Umbilical cord (tissue), 2 donors: ENCODE data around the gene CTNNA1. TPM values are rescaled to one million over a fixed set of nuclear protein-coding genes. Genes with fewer than 3 reads are reported as not detected.

Experiments used
- DNase-seq: peaks from one replicate; pipeline ENCODE4 v3.0.0-alpha.2; 2015; ENCODE audit warnings: low spot score
- total RNA-seq: library from RNA; depleted of rRNA; stranded (reverse); fragments of >200 nt; gene quantifications from one replicate; pipeline ENCODE4 v1.2.3, GENCODE V29; 2014; ENCODE audit warnings: low replicate concordance; ENCODE audit not compliant: insufficient read depth

The CTNNA1 gene
- total RNA-seq, 1 donor from 2014 or later = 293 TPM

GRCh38 chr5:138930371-138931097 lies 177.3 kb downstream of the CTNNA1 start:
- no peak for DNase-seq

GRCh38 chr5:138932171-138932810 lies 179.1 kb downstream of the CTNNA1 start:
- no peak for DNase-seq

GRCh38 chr5:138933522-138934290 lies 180.5 kb downstream of the CTNNA1 start:
- no peak for DNase-seq

DNA sequence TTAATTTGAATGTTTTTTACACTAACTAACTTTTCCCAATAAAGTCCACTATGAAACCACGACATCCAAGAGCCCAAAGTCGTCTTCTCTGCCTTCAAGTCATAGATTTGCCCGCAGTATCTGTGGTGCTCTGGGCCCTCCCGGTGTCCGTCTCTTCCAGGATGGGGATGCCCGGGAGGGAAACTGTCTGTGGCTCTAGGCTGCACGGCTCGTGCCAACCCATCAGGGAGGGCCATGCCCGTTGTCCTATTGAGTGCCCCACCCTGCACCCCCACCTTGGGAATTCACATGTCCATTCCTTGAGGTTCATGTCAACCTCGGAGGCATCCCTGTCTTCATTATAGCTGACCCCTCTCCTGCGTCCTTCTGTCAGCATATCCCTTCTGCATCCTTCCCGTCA lies 181.7 kb downstream of the CTNNA1 start:
- no peak for DNase-seq

GRCh38 chr5:138935466-138935865 lies 182.2 kb downstream of the CTNNA1 start:
- no peak for DNase-seq

DNA sequence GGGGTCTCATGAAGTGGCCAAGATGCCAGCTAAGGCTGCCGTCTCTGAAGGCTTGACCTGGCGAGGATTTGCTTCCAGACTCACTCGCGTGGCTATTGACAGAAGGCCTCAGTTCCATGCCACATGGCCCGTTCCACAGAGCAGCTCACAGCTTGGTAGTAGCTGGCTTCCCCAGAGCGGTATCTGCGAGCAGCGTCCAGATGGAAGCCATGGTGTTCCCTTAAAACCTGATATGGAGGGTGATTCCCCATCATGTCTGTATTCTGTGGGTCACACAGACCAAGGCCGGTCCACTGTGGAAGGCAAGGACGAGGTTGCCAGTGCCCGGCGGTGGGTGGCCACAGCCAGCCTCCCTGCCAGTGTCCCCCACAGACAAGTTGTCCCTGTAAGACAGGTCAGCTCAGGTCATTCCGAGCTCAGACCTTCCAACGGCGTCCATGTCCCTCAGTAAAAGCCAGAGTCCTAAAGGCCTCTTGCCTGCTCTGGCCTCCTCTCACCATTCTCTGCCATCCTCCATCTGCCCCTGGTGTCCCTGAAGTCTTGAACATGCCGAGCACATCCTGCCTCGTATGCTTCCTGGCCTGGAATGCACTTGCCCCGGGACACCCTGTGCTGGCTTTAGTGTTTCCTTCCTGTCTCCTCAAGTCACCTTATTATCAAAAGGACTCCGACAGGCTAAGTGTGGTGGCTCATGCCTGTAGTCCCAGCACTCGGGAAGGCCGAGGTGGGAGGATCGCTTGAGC lies 183.2 kb downstream of the CTNNA1 start:
- no peak for DNase-seq

DNA sequence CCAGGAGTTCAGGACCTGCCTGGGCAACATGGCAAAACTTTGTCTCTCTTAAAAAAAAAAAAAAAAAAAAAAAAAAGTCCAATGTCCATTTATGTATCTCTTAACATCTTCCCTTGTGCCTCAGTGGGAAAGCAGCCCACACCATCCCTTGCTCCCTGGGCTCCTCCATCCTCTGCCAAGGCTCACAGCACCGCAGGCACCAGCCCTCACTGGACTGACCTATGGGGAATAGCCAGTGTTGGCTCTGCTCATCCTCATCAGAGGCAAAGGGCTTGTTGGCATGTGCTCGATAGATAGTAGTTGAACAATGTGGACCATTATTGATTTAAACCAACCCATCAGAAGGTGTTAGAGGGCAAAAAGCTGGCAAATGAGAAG lies 183.7 kb downstream of the CTNNA1 start:
- DNase-seq = no peak

DNA sequence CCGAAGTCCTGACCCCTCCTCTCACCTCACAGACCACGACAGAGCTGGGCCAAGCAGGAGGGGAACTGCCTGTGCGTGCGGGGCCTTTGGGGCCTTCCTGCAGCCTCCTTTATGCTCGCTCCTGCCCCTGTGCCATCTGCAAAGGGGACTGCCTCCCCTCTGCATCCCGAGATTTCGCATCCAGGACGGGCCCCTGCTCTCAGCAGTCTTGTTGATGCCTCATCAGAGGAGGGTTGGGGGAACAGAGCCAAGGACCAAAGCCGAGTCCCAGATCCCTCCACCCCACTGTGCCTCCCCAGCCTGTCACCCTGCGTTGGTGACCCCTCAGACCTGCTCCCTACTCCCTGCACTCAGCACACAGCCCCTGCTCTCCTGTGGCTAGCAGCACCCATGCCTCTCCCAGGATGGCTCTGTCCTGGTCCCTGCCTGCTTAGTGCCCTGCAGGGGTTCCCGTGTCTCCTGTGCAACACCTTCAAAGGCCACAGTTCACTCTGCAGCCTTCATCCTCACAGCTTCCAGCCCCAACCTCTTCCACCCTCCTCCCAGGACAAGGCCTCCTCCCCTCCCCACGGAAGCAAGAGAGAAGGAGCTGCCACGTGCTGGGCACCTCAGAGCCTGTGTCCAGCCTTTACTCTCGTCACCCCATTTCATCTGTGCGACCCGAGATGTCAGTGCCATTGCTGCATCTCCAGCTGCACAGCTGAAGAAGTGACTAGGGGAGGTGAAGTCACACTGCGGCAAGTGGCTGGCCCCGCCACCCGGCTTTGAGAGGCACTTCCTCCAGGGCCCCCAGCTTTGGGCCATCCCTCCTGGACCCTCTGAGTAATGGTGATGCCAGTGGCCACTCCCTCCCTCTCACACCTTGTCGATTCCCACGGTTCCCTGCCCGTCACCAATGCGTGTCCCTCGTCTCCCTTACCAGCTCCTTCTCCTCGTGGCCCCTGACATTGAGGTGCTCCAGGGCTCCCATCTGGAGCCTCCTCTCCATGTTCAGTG lies 184.5 kb downstream of the CTNNA1 start:
- DNase-seq = no peak

DNA sequence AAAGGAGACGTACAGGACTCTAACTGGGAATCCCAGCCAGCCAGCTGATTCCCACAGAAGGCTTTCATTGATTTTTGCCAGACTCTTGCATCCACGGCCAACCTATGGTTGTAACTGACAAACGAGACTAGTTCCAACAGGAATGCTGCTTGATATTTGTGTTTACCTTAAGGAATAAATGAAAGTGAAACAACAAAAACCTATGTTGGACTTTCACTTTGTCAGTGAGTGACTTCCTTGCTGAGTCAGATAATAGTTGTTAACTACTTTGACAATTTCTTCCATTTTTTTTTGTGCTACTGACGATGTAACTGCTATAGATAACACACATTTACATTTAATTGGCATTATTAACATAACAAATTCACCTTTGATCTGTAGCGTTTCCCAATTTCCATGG lies 185.3 kb downstream of the CTNNA1 start:
- DNase-seq = no peak

GRCh38 chr5:138942066-138942465 lies 188.8 kb downstream of the CTNNA1 start:
- no peak for DNase-seq

- DNase-seq = no peak
Measured at GRCh38 chr5:138942861-138943260, 189.6 kb downstream of the CTNNA1 start.

- no peak for DNase-seq
Measured at GRCh38 chr5:138943599-138944173, 190.5 kb downstream of the CTNNA1 start.

- DNase-seq = no peak
Measured at GRCh38 chr5:138944527-138945322, 191.5 kb downstream of the CTNNA1 start.

GRCh38 chr5:138945421-138946240 lies 192.4 kb downstream of the CTNNA1 start:
- DNase-seq = peak; percentile 58

DNA sequence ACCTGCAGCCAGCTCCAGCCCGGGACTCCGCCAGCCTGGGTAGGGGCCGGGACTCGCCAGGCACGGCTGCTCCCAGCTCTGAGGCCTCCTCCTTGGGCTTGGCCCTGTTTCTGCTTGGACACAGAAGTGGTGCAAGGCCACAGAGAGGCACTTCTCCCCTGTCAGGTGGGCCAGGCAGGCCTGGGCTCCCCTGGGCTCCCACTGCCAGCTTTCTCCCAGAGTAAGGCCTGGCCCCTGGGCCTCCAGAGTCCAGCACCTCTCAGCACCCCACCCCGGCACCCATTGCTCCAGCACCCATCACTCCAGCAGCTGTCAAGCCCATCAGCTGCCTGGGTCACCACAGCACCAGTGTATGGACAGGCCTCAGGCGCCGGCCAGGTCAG lies 193.0 kb downstream of the CTNNA1 start:
- DNase-seq = peak; percentile 71

DNA sequence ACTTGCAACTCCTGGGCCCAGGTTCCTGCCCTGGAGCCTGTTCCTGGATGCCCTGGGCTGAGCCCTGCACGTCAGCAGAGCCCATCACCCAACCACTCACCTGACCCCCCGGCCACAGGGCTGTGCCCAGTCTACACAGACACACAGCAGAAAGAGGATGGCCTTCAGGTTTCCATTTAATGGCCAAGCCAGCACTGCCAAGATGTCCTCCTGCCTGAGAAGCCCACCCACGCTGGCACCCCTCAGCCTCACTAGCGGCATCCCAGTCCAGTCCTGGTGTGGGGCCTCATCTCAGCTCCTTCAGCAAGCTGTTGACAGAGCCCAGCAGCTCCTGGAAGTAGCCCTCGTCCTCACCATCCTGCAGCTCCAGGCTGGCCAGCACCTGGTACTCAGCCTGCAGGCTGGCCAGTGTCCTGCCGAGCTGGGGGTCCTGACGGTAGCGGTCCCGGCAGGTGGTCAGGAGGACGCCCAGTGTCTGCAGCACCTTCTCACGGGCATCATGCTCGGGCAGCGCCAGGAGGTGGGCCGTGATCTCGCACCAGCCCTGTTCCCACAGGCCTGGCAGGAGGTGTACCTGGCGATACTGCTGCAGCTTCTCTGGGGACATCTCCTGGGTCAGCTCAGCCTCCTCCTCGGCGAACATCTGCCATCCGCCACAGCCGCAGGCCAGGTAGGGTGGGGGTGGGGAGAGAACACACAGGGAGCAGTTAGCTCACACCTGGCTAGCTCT lies 193.8 kb downstream of the CTNNA1 start:
- no peak for DNase-seq

DNA sequence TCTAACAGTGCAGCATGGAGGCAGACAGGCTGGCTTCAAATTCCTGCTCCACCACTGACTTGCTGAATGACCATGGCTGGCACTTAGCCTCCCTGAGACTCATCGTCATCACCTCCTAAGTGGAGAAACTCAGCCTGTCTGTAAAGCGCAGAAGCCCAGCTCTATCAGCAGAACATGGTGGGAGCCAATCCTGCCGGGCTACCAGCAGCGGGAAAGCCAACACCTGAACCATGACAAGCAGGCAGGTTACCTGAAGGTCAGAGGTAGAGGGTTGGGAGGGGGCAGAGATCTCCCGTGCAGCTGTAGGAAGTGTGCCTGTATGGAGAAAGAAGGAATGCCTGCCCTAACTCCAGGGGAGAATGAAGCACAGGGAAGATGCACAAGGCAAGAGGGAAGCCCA lies 194.6 kb downstream of the CTNNA1 start:
- no peak for DNase-seq
